AG10803 (cell line): ENCODE results near the gene SMYD3.
"Not testable (repeated sequence)": the region's sequence is repeated elsewhere in the genome, so short reads cannot be mapped to it uniquely, and the experiment has no call there.

ENCODE experiments used
- DNase-seq: peaks from one replicate; pipeline ENCODE4 v3.0.0; 2010; ENCODE audit warnings: low read depth
- H3K4me3 ChIP-seq: 2 replicates; pipeline ENCODE4 v1.5.1; 2011; ENCODE audit warnings: mild to moderate bottlenecking, low read length, control low read depth
- TF ChIP-seq, protein P1 (sequence below): conservative IDR thresholded peaks from 2 replicates; pipeline ENCODE4 v1.5.1; 2011; ENCODE audit warnings: mild to moderate bottlenecking, low read length, control low read depth, inconsistent platforms

Gene SMYD3

GRCh38 chr1:245716561-245716960, 790.5 kb downstream of the SMYD3 start:
- TF ChIP-seq, protein P1, sequence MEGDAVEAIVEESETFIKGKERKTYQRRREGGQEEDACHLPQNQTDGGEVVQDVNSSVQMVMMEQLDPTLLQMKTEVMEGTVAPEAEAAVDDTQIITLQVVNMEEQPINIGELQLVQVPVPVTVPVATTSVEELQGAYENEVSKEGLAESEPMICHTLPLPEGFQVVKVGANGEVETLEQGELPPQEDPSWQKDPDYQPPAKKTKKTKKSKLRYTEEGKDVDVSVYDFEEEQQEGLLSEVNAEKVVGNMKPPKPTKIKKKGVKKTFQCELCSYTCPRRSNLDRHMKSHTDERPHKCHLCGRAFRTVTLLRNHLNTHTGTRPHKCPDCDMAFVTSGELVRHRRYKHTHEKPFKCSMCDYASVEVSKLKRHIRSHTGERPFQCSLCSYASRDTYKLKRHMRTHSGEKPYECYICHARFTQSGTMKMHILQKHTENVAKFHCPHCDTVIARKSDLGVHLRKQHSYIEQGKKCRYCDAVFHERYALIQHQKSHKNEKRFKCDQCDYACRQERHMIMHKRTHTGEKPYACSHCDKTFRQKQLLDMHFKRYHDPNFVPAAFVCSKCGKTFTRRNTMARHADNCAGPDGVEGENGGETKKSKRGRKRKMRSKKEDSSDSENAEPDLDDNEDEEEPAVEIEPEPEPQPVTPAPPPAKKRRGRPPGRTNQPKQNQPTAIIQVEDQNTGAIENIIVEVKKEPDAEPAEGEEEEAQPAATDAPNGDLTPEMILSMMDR, result no peak
- DNase-seq, result no peak
- no peak overlapping the region for H3K4me3 ChIP-seq

DNA sequence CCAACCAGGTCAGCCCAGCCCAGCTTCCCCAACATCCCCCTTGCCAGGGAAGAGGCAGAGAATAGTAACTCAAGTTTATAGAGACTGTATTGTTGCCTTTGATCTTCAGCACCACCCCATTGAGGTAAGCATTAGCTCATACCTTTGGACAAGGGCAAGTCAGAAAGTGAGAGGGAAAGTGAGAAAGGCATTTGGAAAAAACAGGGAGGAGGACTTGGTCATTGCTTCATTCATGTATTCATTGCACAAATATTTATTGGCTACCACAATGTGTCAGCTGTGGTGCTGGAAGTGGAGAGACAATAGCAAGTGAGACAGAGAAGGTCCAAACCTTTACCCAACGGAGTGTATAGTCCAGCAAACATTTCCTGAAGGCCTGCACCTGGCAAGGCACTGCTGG, 791.1 kb downstream of the SMYD3 start:
- DNase-seq, result peak; percentile 87
- TF ChIP-seq, protein P1, result no peak
- H3K4me3 ChIP-seq, result no peak overlapping the region

DNA sequence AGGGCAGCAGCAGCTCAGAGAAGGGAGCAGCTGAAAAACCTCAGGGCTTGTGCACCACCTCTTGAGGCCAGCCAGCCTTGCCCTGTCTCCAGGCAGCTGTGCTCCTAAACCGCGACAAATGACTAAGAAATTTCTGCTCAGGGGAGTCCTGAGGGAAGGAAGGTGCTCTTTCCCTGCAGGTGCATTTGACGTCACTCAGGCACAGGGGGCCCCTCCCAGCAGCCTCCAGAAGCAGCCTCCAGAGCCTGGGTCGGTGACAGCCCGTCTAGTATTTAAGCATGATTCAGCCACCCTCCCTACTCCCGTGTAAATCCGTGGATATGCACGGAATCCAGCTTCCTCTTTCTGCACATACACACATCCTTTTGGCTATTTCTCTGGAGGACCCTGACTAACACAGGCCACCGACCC, 791.8 kb downstream of the SMYD3 start:
- no peak overlapping the region for H3K4me3 ChIP-seq
- TF ChIP-seq, protein P1, result no peak
- DNase-seq, result no peak

DNA sequence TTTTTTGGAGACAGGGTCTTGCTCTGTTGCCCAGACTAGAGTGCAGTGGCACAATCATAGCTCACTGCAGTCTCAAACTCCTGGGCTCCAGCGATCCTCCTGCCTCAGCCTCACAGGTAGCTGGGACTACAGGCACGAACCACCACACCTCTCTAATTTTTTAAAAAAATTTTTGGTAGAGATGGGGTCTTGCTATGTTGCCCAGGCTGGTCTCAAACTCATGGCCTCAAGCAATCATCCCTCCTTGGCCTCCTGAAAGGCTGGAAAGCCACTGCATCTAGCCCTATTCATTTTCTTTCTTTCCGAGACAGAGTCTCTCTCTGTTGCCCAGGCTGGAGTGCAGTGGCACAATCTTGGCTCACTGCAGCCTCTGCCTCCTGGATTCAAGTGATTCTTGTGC, 793.1 kb downstream of the SMYD3 start:
- not testable (repeated sequence) for DNase-seq, H3K4me3 ChIP-seq

DNA sequence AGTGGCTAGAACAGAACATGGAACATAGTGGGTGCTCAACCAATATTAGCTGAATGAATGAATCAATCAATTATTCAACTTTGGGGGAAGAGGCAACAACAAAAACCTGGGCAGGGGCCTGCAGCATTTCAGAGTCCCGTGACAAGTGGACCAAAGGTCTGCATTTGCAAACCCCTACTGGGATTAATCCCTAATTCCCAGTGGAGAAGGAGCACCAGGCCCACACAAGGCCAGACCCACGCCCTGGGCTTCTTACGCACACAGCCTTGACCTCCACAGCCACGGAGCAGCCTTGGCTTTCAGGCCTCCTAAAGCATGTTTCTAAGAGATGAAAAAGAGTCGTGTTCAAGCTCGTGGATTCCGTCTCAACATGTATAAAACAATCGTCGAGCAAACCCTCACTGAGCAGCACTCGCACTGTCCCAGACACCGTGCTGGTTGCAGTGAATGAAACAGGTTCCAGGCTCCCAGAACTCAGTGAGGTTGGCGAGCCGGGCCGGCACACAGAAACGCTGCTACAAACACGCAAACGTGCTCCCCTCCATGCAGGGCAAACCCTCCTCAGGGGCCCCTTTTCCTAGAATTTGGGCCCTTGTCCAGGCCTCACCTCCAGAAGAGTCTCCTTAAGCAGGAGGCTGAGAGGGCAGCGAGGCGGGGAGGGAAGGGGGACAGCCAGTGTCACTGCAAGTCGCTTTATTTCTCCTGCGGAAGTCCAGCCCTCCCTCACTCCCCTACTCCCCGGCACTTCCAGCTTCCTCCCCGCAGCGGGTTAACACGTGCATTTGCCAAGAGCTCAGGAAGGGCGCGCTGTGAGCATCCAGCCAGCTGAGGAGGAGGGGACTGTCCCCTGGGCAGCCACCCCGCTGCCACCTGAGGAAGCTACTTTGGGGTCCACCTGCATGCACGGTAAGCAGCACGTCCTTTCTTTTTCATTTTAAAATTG, 795.8 kb downstream of the SMYD3 start:
- H3K4me3 ChIP-seq, result no peak overlapping the region
- DNase-seq, result no peak
- TF ChIP-seq, protein P1, result no peak

- H3K4me3 ChIP-seq, result no peak overlapping the region
- TF ChIP-seq, protein P1, result no peak
- DNase-seq, result no peak
These were observed 799.1 kb downstream of the SMYD3 start for GRCh38 chr1:245707941-245708340.

DNA sequence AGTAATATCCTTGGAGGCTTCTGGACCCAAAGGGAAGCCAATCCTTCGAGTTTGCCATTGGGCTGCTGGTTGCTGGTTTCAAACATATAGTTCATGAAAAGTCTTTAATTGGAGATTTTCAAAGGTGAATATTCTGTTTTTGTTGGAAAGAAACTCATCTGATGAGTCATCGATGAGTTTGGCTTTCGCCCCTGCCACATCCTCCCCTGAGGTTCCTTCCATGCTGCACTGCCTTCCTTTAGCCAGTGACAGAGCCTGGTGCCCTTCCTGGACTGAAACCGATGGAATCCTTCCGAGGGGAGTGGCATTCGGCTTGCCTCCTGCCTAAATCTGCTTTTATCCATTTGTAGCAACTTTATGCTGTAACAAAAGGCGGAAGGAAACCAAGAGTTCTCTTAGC, 802.3 kb downstream of the SMYD3 start:
- peak; percentile 22 for DNase-seq
- TF ChIP-seq, protein P1, result no peak
- no peak overlapping the region for H3K4me3 ChIP-seq
